Measurements from ENCODE around the gene BRSK1.

BRSK1 gene

GRCh38 chr19:55355213-55355821 is 71.5 kb downstream of the BRSK1 start:
- no peak for DNase-seq

DNA sequence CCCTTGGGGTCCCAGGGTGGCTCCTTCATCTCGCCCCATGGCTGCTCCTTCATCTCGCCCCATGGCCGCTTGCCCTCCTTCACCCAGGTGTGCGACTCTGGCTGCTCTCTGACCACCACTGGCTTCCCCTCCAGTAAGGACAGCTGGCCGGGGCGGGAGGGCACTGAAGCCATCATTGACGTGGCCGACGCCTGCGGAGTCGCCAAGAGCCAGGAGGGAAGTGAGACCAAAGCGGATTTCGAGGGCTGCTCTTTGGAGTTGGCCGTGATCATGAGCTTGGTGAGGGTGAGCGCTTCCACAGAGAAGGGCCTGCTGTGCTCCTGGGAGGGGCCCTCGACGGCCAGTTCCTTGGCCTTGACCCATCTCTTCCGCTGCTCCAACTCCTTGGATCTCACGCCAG is 74.7 kb downstream of the BRSK1 start:
- DNase-seq = no peak

DNA sequence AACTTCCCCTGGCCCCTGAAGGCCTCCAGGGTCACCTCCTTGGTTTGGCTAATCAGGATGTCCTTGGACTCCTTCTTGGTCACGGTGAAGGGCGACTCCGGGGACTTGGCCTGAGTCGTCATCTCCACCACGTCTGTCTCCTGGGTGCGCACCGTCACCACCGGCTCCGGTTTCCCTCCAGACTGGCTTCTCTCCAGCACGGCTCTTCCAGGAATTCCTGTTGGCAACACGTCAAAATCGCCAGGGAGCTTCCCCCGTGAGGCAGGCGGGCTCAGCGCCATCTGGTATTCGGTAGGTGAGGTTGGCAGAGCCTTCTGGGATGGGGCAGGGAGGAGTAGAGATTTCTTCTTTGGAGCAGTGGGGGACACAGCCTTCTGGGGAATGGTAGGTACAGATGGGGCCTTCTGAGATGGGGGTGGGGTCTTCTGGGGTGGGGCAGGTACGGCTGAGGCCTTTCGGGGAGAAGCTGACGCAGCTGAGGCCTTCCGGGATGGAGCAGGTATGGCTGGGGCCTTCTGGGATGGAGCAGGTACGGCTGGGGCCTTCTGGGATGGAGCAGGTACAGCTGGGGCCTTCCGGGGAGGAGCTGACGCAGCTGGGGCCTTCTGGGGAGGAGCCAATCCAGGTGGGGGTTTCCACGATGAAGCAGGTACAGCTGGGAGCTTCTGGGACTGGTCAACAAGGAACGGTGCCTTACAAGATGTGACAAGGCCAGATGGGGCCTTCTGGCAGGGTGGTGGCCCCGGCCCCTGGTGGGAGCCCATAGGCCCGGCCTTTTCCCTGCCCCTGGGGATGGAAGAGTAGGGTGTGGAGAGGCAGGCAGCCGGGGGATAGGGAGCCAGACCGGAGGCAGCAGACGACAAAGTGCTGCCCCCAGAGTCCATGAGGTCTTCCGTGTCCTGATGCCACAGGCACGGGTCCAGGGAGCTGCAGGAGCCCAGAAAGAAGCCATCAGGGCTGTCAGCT is 75.4 kb downstream of the BRSK1 start:
- no peak for DNase-seq

GRCh38 chr19:55360902-55361301 is 77.1 kb downstream of the BRSK1 start:
- DNase-seq = no peak

Measured in activated CD4-positive, CD25-positive, alpha-beta regulatory T cell treated with anti-CD3 and anti-CD28 coated beads, Interleukin-2, amount 50 U/mL, for 72 hours (primary cell).